Activated CD8-positive, alpha-beta memory T cell treated with anti-CD3 and anti-CD28 coated beads for 4 hours (primary cell): ENCODE results near the gene EMID1.

Source experiments
- DNase-seq, 2 donors: peaks; one replicate each; pipeline ENCODE4 v3.0.0-alpha.2; 2020; ENCODE audit warnings: low read depth in 2 of 2

EMID1 gene

GRCh38 chr22:29195118-29195963, 10.4 kb upstream of the EMID1 start:
- DNase-seq, result no peak

DNA sequence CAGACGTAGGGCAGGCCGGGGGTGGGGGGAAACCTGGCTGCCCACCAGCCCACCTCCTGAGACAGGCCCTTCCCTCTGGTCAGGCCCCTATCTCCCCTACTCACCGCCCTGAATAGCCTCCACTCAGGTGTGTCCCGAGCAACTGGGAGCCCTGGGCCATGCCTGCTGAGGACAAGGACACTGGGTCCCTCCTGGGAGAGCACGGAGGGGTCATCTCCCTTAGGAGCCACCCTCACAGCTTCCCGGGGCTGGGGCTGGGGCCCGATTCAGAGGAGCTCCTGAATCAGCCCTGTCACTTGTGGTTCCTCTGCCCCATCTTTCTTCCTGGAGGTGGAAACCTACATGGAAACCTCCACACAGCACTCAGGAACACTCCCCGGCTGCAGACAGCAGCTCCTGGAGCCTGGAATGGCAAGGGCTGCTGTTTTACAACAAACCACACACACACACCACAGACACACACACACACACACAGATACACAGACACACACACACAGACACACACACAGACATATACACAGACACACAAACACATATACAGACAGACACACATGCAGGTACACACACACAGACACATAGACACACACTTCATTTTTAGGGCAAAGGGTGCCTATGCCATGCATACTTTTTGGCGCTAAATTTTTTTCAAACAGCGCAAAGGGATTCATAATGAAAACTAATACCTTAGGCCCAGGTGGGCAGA, 9.6 kb upstream of the EMID1 start:
- DNase-seq, result no peak

DNA sequence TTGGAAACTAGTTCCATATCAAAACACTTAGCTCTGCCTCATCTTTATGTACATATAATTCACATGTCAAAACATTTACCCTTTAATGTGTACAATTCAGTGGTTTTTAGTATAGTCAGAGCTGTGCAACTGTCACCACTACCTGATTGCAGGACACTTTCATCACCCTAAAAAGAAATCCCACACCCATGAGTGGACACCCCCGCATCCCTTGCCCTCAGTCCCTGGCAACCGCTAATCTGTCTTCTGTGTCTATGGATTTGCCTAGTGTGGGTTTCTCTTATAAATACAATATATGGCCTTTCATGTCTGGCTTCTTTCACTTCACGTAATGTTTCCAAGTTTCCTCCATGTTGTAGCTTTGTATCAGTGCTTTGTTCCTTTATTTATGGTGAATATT, 8.6 kb upstream of the EMID1 start:
- no peak for DNase-seq

DNA sequence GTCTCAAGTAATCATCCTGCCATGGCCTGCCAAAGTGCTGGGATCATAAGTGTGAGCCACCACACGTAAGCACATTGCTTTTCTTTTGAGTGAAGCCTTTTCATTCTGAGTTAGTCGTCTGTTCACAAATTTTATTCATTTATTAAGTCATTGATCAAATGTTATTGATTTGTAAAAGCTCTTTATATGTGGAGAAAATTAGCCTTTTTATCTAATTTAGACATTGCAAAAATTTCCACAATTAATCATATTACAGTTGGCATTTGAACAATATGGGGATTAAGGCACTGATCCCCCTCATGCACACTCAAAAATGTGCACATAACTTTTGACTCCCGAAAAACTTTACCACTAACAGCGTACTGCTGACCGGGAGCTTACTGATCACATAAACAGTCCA, 7.5 kb upstream of the EMID1 start:
- DNase-seq, result no peak

- DNase-seq, result no peak
Measured at GRCh38 chr22:29199702-29200400, 5.8 kb upstream of the EMID1 start.

DNA sequence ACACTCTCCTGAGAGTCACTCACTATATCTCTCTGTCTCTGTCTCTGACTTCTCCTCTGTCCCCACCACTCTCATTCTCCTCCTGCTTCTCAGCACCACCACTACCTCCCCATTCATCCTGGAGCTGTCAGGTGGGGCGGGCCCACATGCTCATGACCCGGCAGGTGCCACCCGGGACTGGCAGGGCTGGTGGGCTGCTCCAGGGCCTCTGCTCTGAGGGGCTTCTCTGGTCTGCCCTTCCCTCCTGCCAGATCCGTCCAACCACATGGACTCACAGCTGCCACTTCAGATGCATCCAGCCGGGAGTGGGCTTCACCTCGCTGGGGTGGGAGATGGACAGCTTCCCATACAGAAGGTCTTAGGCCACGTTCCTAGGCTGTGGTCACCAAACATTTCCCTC, 4.8 kb upstream of the EMID1 start:
- no peak for DNase-seq

DNA sequence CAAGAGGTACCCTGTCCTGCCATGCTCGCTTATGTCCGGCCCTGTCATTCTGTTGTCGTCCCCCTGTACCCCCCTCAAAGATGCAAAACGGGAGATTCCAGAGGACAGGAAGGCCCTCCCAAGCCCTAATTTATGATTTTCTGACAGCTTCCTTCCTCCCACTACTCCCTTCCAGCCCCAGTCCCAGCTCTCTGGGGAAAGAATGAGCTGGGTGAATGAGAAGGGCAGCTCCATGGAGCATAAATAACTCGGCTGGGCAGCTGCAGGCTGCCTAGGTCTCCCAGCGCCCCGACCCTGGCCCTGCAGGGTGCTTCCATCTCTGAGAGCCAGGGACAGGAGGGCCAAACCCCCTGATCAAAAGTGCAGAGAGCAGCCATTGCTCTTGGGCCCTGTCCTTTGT, 3.9 kb upstream of the EMID1 start:
- DNase-seq, result no peak

GRCh38 chr22:29202212-29203192, 3.2 kb upstream of the EMID1 start:
- peak; percentile 15 to 17 for DNase-seq

DNA sequence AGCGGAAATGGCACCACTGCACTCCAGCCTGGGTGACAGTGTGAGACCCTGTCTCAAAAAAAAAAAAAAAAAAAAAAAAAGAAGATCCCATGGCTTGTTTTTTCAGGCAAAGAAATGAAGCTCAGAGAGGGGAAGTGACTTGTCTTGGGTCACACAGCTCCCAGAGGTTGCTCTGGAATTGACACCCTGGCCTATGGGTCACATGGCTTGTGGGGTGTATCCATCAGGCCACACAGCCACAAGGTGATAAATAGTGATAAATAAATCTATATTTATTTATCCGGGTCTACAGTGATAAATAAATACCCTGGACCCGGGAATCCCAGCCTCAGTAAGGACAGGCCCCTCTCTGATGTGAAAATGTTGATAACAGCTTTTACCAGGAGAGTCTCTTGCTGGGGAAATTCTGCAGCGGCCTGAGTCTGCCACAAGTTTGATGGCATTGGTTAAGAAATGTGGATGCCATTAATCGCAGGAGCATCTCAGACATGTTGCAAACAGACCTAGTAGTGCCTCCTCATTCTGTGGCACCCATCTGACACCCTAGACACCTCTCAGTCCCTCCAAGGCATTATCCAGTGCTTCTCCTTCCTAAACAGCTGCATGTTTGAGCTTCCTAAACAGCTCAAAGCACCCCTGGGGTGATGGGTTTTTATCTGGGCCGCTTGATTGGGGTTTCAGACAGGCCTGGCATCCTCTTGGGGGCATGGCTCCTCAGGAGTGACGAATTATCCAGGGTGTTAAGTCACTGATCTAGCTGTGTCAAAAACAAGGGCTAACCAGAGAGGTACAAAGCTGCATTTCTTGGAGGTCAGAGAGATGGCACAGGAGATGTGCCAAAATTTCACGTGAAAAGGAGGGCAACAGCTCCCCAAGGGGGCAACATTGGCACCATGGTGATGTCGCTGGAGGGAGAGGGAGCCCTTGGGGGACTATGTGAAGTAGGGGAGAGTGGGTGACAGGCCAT, 1.9 kb upstream of the EMID1 start:
- DNase-seq, result no peak

DNA sequence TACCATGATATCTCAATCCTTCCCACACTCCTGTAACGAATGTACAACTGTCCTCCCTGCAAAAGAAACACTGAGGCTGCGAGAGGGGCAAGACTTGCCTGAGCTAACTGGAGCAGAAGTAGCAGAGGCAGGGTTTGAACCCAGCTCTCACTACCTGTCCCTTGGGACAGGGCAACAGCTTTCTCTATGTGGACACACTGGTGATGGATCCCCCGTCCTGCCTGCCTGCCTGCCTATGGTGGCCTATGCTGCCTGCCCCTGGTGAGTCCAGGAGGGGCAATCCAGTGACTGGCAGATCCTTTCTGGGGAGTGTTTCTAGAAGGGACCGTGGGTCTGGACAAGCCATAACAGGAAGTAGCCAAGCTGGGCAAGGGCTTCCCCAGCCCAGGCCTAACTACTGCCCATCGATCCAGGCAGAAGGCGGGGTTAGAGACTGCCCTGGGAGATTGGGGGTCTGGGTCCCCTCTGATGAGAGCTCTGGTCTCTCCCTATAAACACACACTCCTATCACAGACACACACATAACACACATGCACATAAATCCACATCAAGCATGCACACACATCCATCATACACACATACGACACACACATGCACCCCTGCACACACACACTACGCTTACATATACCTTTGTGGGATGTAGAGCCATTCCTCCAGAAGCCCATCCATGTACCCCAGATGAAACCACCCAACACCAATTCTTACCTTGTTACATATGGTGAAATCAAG, 1.1 kb upstream of the EMID1 start:
- DNase-seq, result no peak

DNA sequence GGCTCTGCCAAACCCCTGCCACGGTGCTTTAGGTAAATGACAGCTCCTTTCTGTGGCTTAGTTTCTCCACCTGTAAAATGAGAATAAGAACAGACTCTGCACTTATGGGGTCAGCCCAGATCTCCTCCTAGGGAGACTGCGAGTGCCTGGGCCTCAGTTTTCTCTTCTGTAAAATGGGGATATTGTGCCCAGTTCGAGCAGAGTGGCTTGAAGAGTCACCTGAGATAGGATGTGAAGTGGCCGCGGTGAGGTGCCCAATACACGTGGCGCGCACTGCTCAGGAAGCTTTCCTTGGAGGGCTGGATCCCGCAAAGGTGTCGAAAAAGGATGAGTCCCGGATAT, 473 bp upstream of the EMID1 start:
- DNase-seq, result no peak

DNA sequence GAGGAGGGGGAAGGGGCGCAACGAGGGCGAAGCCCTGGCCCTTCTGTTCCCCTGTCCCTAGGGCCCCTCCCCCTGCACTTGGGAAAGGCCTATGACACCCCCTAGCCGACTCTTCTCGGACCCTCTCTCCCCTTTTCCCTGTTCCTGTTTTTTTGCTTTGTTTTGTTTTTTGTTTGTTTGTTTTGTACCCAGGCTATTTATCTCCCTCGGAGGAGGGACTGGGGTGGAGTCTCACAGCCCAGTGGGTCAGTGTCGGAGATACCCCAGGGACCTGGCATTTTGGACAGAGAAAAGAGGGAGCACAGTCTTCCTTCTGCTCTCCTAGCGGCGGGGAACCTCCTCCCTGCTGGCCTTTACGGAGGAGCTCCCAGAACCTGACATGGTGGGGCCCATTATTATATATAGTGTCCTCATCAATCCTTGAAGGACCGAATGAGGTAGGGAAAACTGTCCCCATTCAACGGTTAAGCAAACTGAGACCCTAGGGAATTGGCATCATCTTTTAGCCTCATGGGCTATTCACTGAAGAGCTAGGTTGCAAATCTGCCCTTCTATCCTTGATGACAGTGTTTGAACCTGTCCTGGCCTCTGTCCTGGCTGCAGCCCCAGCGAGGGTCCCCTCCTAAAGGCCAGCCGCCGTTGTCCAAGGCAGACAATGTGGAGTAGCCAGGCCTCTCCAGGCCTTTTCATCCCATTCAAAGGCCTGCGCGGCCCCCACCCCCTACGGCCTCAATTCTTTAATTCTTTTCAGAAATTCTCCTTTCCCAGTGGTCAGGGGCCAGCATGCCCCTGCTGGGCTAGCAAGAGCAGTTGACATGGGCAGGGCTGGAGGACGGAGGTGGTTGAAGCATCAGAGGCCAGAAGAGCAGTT, 911 bp downstream of the EMID1 start:
- DNase-seq, result no peak

- DNase-seq, result no peak
Measured at GRCh38 chr22:29207243-29207550, 1.5 kb downstream of the EMID1 start.

DNA sequence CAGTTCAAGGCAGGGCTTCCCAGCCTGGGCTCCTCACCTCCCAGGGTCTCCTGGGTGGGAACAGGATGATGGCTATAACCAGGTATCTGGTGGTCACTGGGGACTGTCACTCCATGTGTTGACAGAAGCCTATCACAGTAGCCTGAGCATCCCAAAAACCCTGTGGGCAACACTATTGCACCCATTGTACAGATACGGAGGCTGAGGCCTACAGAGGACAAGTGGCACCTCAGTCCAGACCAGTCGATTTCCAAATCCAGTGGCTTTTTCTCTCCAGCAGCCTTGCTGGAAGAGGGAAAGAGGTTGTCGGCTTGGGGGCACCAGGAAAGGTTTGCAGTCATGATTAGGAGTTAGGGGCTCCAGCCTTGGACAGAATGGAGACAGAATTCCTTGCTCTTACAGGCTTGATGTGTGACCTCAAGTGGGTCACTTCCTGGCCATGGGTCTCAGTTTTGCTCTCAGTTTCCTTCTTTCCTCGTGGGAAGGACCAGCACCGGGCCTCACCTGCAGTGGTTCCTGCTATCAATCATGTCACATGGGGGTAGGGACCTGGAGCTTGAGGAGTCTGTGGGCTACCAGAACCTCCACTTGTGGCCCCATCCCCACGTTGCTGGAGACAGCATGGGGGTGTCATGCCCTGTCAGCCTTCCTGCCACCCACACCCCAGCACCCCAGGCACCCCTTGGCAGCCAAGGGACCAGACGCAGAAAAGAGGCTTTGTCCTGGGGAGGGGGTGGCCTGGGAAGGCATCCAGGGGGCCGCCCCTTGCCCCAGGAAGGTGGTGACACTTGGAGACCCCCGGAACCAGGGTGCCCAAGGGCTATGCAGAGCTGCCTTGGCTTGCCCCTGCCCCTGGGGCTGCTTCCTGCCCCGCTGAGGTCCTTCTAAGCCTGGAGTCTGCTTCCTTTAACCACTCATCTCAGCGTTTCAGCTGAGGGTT, 2.1 kb downstream of the EMID1 start:
- no peak for DNase-seq

DNA sequence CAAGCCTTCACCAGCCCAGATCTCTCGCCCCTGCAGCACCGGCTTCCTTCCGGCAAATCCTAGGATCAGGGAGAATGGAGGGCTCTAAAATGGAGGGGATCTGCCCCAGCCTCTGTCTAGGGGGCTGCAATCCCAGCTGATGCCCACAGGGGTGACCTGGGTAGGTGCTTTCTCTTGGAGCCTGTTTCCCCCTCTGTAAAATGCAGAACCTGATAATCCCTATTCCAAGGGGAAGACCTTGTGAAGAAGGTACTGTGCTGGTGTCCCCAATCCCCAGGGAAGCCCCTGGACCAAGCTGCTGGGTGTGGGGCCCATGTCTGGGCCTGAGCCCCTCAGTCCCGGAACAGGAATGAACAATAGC, 2.8 kb downstream of the EMID1 start:
- DNase-seq, result no peak

- DNase-seq, result no peak
Measured at GRCh38 chr22:29208879-29209623, 3.4 kb downstream of the EMID1 start.

GRCh38 chr22:29209624-29209929, 3.9 kb downstream of the EMID1 start:
- DNase-seq, result no peak
